Measurements from ENCODE around the gene BCL2L13.

BCL2L13 gene

GRCh38 chr22:17779286-17780115 is 140.9 kb downstream of the BCL2L13 start:
- DNase-seq (ENCODE audit: low read depth in 2 of 2), result no peak

GRCh38 chr22:17780116-17780740 is 141.7 kb downstream of the BCL2L13 start:
- DNase-seq (ENCODE audit: low read depth in 2 of 2), result no peak

Data from activated CD4-positive, alpha-beta T cell treated with anti-CD3 and anti-CD28 coated beads for 24 hours (primary cell).